HepG2 (cell line): ENCODE data around the gene FETUB. TPM values are rescaled to one million over a fixed set of nuclear protein-coding genes. Genes with fewer than 3 reads are reported as not detected.

Experiments
- AGO1 ChIP-seq: fragments of 200-400 bp; formaldehyde crosslinking; IDR thresholded peaks from 2 replicates; pipeline ENCODE4 v1.6.1; 2017; ENCODE audit warnings: mild to moderate bottlenecking, low read depth, low read length, moderate library complexity; ENCODE audit not compliant: poor library complexity, severe bottlenecking
- DNMT1 ChIP-seq: sonication (generic); formaldehyde crosslinking; IDR thresholded peaks from 2 replicates; pipeline ENCODE4 v1.5.1; 2020; ENCODE audit warnings: mild to moderate bottlenecking, missing genetic modification reagents
- DPF2 ChIP-seq: sonication (generic); formaldehyde crosslinking; IDR thresholded peaks from 2 replicates; pipeline ENCODE4 v1.4.0; 2020; ENCODE audit warnings: mild to moderate bottlenecking, low read depth, missing genetic modification reagents, borderline replicate concordance
- GRHL1 ChIP-seq: sonication (generic); formaldehyde crosslinking; conservative IDR thresholded peaks from 2 replicates; pipeline ENCODE4 v1.8.0; 2022; ENCODE audit warnings: missing genetic modification reagents
- HIC2 ChIP-seq: sonication (generic); formaldehyde crosslinking; IDR thresholded peaks from 2 replicates; pipeline ENCODE4 v1.9.0; 2022; ENCODE audit warnings: low read depth, missing genetic modification reagents
- HIVEP1 ChIP-seq: sonication (generic); formaldehyde crosslinking; IDR thresholded peaks from 2 replicates; pipeline ENCODE4 v1.4.0; 2020; ENCODE audit warnings: mild to moderate bottlenecking, missing genetic modification reagents
- IRX3 ChIP-seq: sonication (generic); formaldehyde crosslinking; IDR thresholded peaks from 2 replicates; pipeline ENCODE4 v1.8.1; 2023; ENCODE audit warnings: mild to moderate bottlenecking, low read depth, missing genetic modification reagents, borderline replicate concordance
- JUND ChIP-seq: sonication (generic); formaldehyde crosslinking; IDR thresholded peaks from 2 replicates; pipeline ENCODE4 v1.8.0; 2022; ENCODE audit warnings: mild to moderate bottlenecking, missing genetic modification reagents
- MEIS1 ChIP-seq: sonication (generic); formaldehyde crosslinking; IDR thresholded peaks from 2 replicates; pipeline ENCODE4 v1.9.0; 2021; ENCODE audit warnings: mild to moderate bottlenecking, missing genetic modification reagents, moderate library complexity, borderline replicate concordance
- NAIF1 ChIP-seq: sonication (generic); formaldehyde crosslinking; IDR thresholded peaks from 2 replicates; pipeline ENCODE4 v1.5.0; 2020; ENCODE audit warnings: mild to moderate bottlenecking, missing genetic modification reagents, borderline replicate concordance
- NFE2L1 ChIP-seq: sonication (generic); formaldehyde crosslinking; IDR thresholded peaks from 2 replicates; pipeline ENCODE4 v1.4.0; 2020; ENCODE audit warnings: missing genetic modification reagents, mild to moderate bottlenecking, borderline replicate concordance
- RORA ChIP-seq: sonication (generic); formaldehyde crosslinking; IDR thresholded peaks from 2 replicates; pipeline ENCODE4 v1.5.0; 2020; ENCODE audit warnings: mild to moderate bottlenecking, missing genetic modification reagents, moderate library complexity
- SATB2 ChIP-seq: sonication (generic); formaldehyde crosslinking; IDR thresholded peaks from 2 replicates; pipeline ENCODE4 v1.5.0; 2020; ENCODE audit warnings: missing genetic modification reagents
- SCMH1 ChIP-seq: sonication (generic); formaldehyde crosslinking; IDR thresholded peaks from 2 replicates; pipeline ENCODE4 v1.9.0; 2021; ENCODE audit warnings: missing genetic modification reagents, mild to moderate bottlenecking, borderline replicate concordance
- SMC3 ChIP-seq: IDR thresholded peaks from 2 replicates; pipeline ENCODE4 v1.6.1; 2011; ENCODE audit warnings: low read length, improper control_type of control experiment
- TBX2 ChIP-seq: sonication (generic); formaldehyde crosslinking; IDR thresholded peaks from 2 replicates; pipeline ENCODE4 v1.5.0; 2020; ENCODE audit warnings: missing genetic modification reagents, mild to moderate bottlenecking, borderline replicate concordance
- U2AF2 ChIP-seq: fragments of 200-400 bp; formaldehyde crosslinking; IDR thresholded peaks from 2 replicates; pipeline ENCODE4 v1.6.1; 2017; ENCODE audit warnings: low read depth, mild to moderate bottlenecking, low read length
- ZNF282 ChIP-seq: fragments of 450-650 bp; IDR thresholded peaks from 2 replicates; pipeline ENCODE4 v1.6.1; 2018; ENCODE audit not compliant: partially characterized antibody
- ZNF354B ChIP-seq: sonication (generic); formaldehyde crosslinking; IDR thresholded peaks from 2 replicates; pipeline ENCODE4 v1.8.0; 2022; ENCODE audit warnings: mild to moderate bottlenecking, missing genetic modification reagents
- ZNF597 ChIP-seq: sonication (generic); formaldehyde crosslinking; IDR thresholded peaks from 2 replicates; pipeline ENCODE4 v1.5.0; 2020; ENCODE audit warnings: missing genetic modification reagents
- ZNF776 ChIP-seq: sonication (generic); formaldehyde crosslinking; IDR thresholded peaks from 2 replicates; pipeline ENCODE4 v1.4.0; 2020; ENCODE audit warnings: mild to moderate bottlenecking, missing genetic modification reagents
- polyA plus RNA-seq, 8 experiments: library from polyadenylated mRNA; depleted of rRNA in 3 of 8; stranded (reverse) in 7 of 8; unstranded in 1 of 8; fragments of >200 nt; fragmentation: Illumina TruSeq in 4 of 8; extraction: Trizol in 4 of 8; gene quantifications; 2 replicates each; pipeline versions ENCODE4 v1.2.1 to v1.2.3, GENCODE V29; 2011 to 2016; ENCODE audit warnings: low read depth in 4 of 8, missing spikeins in 1 of 8, mixed read lengths in 1 of 8; ENCODE audit not compliant: insufficient read depth in 1 of 8
- total RNA-seq, 5 experiments: library from RNA; depleted of rRNA; stranded (reverse); fragments of >200 nt; fragmentation: Illumina TruSeq; extraction: Trizol; gene quantifications; 2 replicates each; pipeline ENCODE4 v1.2.3, GENCODE V29; 2016; ENCODE audit warnings: low read depth in 1 of 5
- TF ChIP-seq, protein P1 (sequence below): sonication (generic); formaldehyde crosslinking; IDR thresholded peaks from 2 replicates; pipeline ENCODE4 v1.9.0; 2021; ENCODE audit warnings: missing genetic modification reagents, mild to moderate bottlenecking, borderline replicate concordance
- TF ChIP-seq, protein P2 (sequence below): sonication (generic); formaldehyde crosslinking; IDR thresholded peaks from 2 replicates; pipeline ENCODE4 v1.8.0; 2022; ENCODE audit warnings: mild to moderate bottlenecking, missing genetic modification reagents, moderate library complexity

The FETUB gene
- total and polyA plus RNA-seq, 2 of the 13 experiments (the other 11 are each of a cell fraction or from before 2014, with no cell fraction given) = 2.1 to 4.4 TPM

DNA sequence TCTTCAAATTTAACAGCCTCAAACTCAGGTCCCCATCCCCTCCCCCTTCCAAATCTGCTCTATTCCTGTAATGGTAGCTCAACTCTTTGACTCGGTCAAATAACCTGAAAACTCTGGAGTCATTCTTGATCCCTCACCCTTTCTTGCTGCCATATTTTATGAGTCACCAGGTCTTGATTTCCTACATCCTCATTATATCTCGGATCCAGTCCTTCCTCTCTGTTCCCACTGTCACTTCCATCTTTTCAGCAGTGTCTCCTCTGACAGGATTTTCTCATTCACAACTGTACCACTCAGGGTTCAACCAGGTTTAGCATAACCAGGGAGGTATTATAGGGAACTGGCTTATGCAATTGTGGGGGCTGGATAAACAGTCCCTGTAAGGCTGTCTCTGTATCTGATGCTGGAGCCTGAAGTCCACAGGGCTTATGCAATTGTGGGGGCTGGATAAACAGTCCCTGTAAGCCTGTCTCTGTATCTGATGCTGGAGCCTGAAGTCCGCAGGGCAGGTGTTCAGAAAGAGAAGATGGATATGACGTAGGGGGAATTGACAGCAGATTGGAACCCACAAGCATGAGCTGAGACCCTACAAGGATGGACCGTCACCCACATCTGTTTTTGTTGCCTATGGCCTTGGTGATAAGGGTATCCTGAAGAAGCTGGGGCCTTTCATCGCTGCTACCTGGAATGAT lies 9.1 kb upstream of the FETUB start (continued):
- no peak for TF ChIP-seq ZNF354B (CRISPR knock-in tag)
- no peak for TF ChIP-seq DNMT1 (CRISPR knock-in tag)
- TF ChIP-seq ZNF597 (CRISPR knock-in tag) = no peak
- TF ChIP-seq IRX3 (CRISPR knock-in tag) = no peak
- peak; percentile 86 for TF ChIP-seq DPF2
- TF ChIP-seq HIVEP1 (CRISPR knock-in tag) = peak; percentile 26; the same call in 1 of the 2 replicates
- peak; percentile 38; the same call in 1 of the 2 replicates for TF ChIP-seq SATB2 (CRISPR knock-in tag)
- no peak for TF ChIP-seq ZNF282
- TF ChIP-seq AGO1 = no peak
- no peak for TF ChIP-seq NAIF1
- no peak for TF ChIP-seq SCMH1 (CRISPR knock-in tag)
- TF ChIP-seq MEIS1 (CRISPR knock-in tag) = no peak; the same call in 1 of the 2 replicates
- no peak for TF ChIP-seq HIC2 (CRISPR knock-in tag)
- no peak for TF ChIP-seq NFE2L1 (CRISPR knock-in tag)
- TF ChIP-seq SMC3 = peak; percentile 17; the same call in 1 of the 2 replicates
- no peak for TF ChIP-seq ZNF776 (CRISPR knock-in tag)
- no peak for TF ChIP-seq U2AF2
- peak; percentile 75; the same call in 1 of the 2 replicates for TF ChIP-seq TBX2 (CRISPR knock-in tag)
- peak; percentile 70; the same call in 1 of the 2 replicates for TF ChIP-seq JUND (CRISPR knock-in tag)
- no peak for TF ChIP-seq RORA (CRISPR knock-in tag)
- TF ChIP-seq, protein P1, sequence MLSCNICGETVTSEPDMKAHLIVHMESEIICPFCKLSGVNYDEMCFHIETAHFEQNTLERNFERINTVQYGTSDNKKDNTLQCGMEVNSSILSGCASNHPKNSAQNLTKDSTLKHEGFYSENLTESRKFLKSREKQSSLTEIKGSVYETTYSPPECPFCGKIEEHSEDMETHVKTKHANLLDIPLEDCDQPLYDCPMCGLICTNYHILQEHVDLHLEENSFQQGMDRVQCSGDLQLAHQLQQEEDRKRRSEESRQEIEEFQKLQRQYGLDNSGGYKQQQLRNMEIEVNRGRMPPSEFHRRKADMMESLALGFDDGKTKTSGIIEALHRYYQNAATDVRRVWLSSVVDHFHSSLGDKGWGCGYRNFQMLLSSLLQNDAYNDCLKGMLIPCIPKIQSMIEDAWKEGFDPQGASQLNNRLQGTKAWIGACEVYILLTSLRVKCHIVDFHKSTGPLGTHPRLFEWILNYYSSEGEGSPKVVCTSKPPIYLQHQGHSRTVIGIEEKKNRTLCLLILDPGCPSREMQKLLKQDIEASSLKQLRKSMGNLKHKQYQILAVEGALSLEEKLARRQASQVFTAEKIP = no peak
- no peak for TF ChIP-seq GRHL1 (CRISPR knock-in tag)
- TF ChIP-seq, protein P2, sequence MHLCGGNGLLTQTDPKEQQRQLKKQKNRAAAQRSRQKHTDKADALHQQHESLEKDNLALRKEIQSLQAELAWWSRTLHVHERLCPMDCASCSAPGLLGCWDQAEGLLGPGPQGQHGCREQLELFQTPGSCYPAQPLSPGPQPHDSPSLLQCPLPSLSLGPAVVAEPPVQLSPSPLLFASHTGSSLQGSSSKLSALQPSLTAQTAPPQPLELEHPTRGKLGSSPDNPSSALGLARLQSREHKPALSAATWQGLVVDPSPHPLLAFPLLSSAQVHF (CRISPR knock-in tag) = no peak
